HG03469 (cell line): ENCODE measurements around the gene LSM5.
A peak's percentile ranks its signal among the peaks of the same experiment; 100 is the strongest.
"Not testable (repeated sequence)": the region's sequence is repeated elsewhere in the genome, so short reads cannot be mapped to it uniquely, and the experiment has no call there.

Experiments used
- ATAC-seq: cut with Tn5 transposase; IDR thresholded peaks from one replicate; pipeline ENCODE4 v1.9.1; 2021; ENCODE audit warnings: mild to moderate bottlenecking, moderate library complexity, moderate number of reproducible peaks; ENCODE audit not compliant: unreplicated experiment

The LSM5 gene

DNA sequence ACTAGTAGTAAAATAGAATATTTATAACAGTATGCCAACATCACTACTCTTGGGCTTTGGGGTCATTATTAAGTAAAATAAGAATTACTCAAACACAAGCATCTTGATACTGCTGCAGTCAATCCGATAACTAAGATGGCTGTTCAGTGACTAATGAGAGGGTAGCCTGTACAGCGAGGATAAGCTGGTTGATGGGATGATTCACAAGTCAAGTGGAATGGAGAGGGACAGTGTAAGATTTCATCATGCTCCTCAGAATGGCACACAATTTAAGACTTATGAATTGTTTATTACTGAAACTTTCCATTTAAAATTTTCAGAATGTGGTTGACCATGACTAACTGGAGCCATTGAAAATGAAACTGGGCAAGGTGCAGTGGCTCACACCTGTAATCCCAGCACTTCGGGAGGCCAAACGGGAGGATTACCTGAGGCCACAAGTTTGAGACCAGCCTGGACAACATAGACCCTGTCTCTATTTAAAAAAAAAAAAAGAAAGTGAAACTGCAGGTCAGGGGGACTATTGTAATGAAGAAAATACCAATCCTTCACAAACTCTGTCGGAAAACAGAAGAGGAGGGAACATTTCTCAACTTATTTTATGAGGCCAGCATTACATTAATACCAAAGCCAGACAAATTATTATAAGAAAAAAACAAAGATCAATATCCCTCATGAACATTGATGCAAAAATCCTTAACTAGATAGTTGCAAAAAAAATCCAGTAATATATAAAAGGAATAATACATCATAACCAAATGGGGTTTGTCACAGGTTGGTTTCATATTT is 16.3 kb upstream of the LSM5 start:
- ATAC-seq = no peak

- ATAC-seq = no peak
Measured at GRCh38 chr7:32502728-32503127, 12.5 kb upstream of the LSM5 start.

- ATAC-seq = no peak
Measured at GRCh38 chr7:32501522-32501921, 11.3 kb upstream of the LSM5 start.

DNA sequence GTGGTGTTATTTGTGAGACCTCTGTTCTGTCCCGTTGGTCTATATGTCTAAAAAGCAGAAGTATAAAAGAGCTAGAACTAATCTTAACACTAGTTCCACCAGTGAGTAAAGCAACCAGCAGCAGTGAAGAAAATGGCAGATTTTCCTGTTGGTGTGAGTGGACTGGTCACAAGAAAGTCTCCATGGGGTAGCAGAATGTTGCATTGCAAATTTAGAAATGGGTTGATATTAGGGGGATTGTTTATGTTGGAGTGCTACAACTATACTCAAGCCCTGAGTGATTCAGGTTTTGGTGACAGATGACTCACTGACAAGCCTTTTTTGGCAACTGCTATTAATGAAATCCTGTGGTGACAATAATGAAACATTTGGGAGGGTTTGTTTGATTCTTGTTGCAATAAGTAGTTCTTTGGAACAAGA is 10.8 kb upstream of the LSM5 start:
- ATAC-seq = peak; percentile 52

DNA sequence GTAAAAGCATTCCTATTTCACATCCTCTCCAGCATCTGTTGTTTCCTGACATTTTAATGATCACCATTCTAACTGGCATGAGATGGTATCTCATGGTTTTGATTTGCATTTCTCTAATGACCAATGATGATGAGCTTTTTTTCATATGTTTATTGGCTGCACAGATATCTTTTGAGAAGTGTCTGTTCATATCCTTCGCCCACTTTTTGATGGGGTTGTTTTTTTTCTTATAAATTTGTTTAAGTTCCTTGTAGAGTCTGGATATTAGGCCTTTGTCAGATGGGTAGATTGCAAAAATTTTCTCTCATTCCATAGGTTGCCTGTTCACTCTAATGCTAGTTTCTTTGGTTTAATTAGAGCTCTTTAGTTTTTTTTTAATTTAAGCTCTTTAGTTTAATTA is 10.0 kb upstream of the LSM5 start:
- ATAC-seq = not testable (repeated sequence)

DNA sequence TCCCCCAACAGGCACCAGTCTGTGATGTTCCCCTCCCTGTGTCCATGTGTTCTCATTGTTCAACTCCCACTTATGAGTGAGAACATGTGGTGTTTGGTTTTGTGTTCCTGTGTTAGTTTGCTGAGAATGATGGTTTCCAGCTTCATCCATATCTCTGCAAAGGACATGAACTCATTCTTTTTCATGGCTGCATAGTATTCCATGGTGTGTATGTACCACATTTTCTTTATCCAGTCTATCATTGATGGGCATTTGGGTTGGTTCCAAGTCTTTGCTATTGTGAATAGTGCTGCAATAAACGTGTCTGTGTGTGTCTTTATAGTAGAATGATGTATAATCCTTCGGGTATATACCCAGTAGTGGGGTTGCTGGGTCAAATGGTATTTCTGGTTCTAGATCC is 9.6 kb upstream of the LSM5 start:
- not testable (repeated sequence) for ATAC-seq

- no peak for ATAC-seq
Measured at GRCh38 chr7:32496052-32496813, 6.1 kb upstream of the LSM5 start.

GRCh38 chr7:32495298-32496051 is 5.3 kb upstream of the LSM5 start, which contains the start of gene AVL9:
Gene AVL9, plus strand, starts transcription at chr7:32495489. Its CDS starts 221 bp downstream, at chr7:32495710.
- ATAC-seq = peak; percentile 91

GRCh38 chr7:32494946-32495297 is 4.7 kb upstream of the LSM5 start:
- peak; percentile 3 for ATAC-seq

GRCh38 chr7:32489788-32490126 is 423 bp downstream of the LSM5 start:
- ATAC-seq = peak; percentile 2

- ATAC-seq = no peak
Measured at GRCh38 chr7:32481921-32482320, 8.3 kb downstream of the LSM5 start.

- no peak for ATAC-seq
Measured at GRCh38 chr7:32481176-32481575, 9.0 kb downstream of the LSM5 start.

GRCh38 chr7:32479574-32480200 is 10.5 kb downstream of the LSM5 start:
- no peak for ATAC-seq

GRCh38 chr7:32477649-32477980 is 12.6 kb downstream of the LSM5 start:
- no peak for ATAC-seq

GRCh38 chr7:32476816-32477648 is 13.1 kb downstream of the LSM5 start:
- ATAC-seq = no peak

- no peak for ATAC-seq
Measured at GRCh38 chr7:32474008-32474407, 16.2 kb downstream of the LSM5 start.

DNA sequence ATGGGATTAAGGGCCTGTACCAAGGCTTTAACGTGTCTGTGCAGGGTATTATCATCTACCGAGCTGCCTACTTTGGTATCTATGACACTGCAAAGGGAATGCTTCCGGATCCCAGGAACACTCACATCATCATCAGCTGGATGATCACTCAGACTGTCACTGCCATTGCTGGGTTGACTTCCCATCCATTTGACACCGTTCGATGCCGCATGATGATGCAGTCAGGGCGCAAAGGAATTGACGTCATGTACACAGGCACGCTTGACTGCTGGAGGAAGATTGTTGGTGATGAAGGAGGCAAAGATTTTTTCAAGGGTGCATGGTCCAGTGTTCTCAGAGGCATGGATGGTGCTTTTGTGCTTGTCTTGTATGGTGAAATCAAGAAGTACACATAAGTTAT is 18.2 kb downstream of the LSM5 start:
- ATAC-seq = no peak

GRCh38 chr7:32470871-32471270 is 19.3 kb downstream of the LSM5 start:
- ATAC-seq = no peak

DNA sequence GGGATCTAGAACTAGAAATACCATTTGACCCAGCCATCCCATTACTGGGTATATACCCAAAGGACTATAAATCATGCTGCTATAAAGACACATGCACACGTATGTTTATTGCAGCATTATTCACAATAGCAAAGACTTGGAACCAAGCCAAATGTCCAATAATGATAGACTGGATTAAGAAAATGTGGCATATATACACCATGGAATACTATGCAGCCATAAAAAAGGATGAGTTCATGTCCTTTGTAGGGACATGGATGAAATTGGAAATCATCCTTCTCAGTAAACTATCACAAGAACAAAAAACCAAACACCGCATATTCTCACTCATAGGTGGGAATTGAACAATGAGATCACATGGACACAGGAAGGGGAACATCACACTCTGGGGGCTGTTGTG is 20.2 kb downstream of the LSM5 start:
- not testable (repeated sequence) for ATAC-seq

GRCh38 chr7:32464641-32465416 is 25.4 kb downstream of the LSM5 start:
- ATAC-seq = not testable (repeated sequence)
